Nephron progenitor cell (in vitro differentiated cells): Measurements from ENCODE around the gene ABHD4.
"Not testable (repeated sequence)": the region's sequence is repeated elsewhere in the genome, so short reads cannot be mapped to it uniquely, and the experiment has no call there.

Source experiments
- DNase-seq: peaks from one replicate; pipeline ENCODE4 v3.0.0; 2021
- H3K27ac Mint-ChIP-seq: 2 replicates; pipeline ENCODE4 v1.8.0; 2021; ENCODE audit warnings: mild to moderate bottlenecking, moderate library complexity, mixed read lengths
- H3K27me3 Mint-ChIP-seq: 2 replicates; pipeline ENCODE4 v1.8.0; 2021; ENCODE audit warnings: mild to moderate bottlenecking, low read depth, mixed read lengths; ENCODE audit not compliant: poor library complexity
- H3K36me3 Mint-ChIP-seq: 2 replicates; pipeline ENCODE4 v1.8.0; 2021; ENCODE audit warnings: low read depth, mixed read lengths
- H3K4me1 Mint-ChIP-seq: 2 replicates; pipeline ENCODE4 v1.8.0; 2021; ENCODE audit warnings: mixed read lengths
- H3K4me3 Mint-ChIP-seq: 2 replicates; pipeline ENCODE4 v1.8.0; 2021; ENCODE audit warnings: mild to moderate bottlenecking, moderate library complexity, mixed read lengths
- H3K9me3 Mint-ChIP-seq: 2 replicates; pipeline ENCODE4 v1.8.0; 2021; ENCODE audit warnings: mild to moderate bottlenecking, moderate library complexity, mixed read lengths
- CTCF ChIP-seq: fragments of 200-600 bp; sonication (generic); IDR thresholded peaks from 2 replicates; pipeline ENCODE4 v1.5.0; 2021; ENCODE audit warnings: antibody characterized with exemption

Gene ABHD4

GRCh38 chr14:22613736-22614239 is 15.7 kb downstream of the ABHD4 start:
- no peak for DNase-seq
- H3K4me3 Mint-ChIP-seq: peak overlapping the region; percentile 7
- peak overlapping the region; percentile 98 for H3K27ac Mint-ChIP-seq
- no peaks in the 10 kb centered on the region for H3K27me3 Mint-ChIP-seq
- TF ChIP-seq CTCF: no peak
- peaks cover 27% of the 10 kb centered on the region for H3K36me3 Mint-ChIP-seq
- peaks cover 23% of the 10 kb centered on the region for H3K4me1 Mint-ChIP-seq
- peaks cover 15% of the 10 kb centered on the region for H3K9me3 Mint-ChIP-seq

GRCh38 chr14:22614240-22614799 is 16.2 kb downstream of the ABHD4 start:
- H3K4me1 Mint-ChIP-seq: peaks cover 23% of the 10 kb centered on the region

DNA sequence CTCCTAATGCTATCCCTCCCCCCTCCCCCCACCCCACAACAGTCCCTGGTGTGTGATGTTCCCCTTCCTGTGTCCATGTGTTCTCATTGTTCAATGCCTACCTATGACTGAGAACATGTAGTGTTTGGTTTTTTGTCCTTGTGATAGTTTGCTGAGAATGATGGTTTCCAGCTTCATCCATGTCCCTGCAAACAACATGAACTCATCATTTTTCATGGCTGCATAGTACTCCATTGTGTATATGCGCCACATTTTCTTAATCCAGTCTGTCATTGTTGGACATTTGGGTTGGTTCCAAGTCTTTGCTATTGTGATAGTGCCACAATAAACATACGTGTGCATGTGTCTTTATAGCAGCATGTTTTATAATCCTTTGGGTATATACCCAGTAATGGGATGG is 17.7 kb downstream of the ABHD4 start:
- peaks cover 14% of the 10 kb centered on the region for H3K36me3 Mint-ChIP-seq
- not testable (repeated sequence) for H3K4me3 Mint-ChIP-seq, DNase-seq, H3K27me3 Mint-ChIP-seq, H3K27ac Mint-ChIP-seq
- peaks cover 29% of the 10 kb centered on the region for H3K9me3 Mint-ChIP-seq
- H3K4me1 Mint-ChIP-seq: peaks cover 23% of the 10 kb centered on the region

More at GRCh38 chr14:22614240-22614799, 16.2 kb downstream of the ABHD4 start:
- peaks cover 16% of the 10 kb centered on the region for H3K9me3 Mint-ChIP-seq
- H3K36me3 Mint-ChIP-seq: peaks cover 26% of the 10 kb centered on the region
- H3K27ac Mint-ChIP-seq: peak overlapping the region; percentile 98
- H3K27me3 Mint-ChIP-seq: no peaks in the 10 kb centered on the region
- peak overlapping the region; percentile 7 for H3K4me3 Mint-ChIP-seq
- no peak for TF ChIP-seq CTCF
- peak; percentile 62 for DNase-seq

DNA sequence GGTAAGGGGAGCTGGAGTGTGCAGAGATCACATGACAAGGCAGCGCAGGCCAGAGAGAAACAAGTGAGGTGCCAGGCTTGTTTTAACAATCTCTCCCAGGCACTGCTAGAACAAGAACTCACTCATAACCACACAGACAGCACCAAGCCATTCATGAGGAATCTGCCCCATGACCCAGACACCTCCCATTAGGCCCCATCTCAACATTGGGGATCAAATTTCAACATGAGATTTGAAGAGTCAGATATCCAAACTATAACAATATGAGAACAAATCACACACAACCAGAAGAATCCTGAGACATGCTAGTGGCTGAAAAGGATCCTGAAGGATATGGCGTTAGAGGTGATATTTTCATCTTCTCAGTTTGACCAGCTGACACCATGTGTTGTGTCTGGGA is 24.2 kb downstream of the ABHD4 start:
- no peaks in the 10 kb centered on the region for H3K27me3 Mint-ChIP-seq
- H3K4me3 Mint-ChIP-seq: no peak overlapping the region
- H3K9me3 Mint-ChIP-seq: peaks cover 32% of the 10 kb centered on the region
- no peaks in the 10 kb centered on the region for H3K4me1 Mint-ChIP-seq
- DNase-seq: no peak
- no peak for TF ChIP-seq CTCF
- peaks cover 6% of the 10 kb centered on the region for H3K36me3 Mint-ChIP-seq
- no peak overlapping the region for H3K27ac Mint-ChIP-seq

- H3K36me3 Mint-ChIP-seq: peaks cover 6% of the 10 kb centered on the region
- peaks cover 27% of the 10 kb centered on the region for H3K9me3 Mint-ChIP-seq
- DNase-seq: no peak
- H3K27me3 Mint-ChIP-seq: no peaks in the 10 kb centered on the region
- H3K4me3 Mint-ChIP-seq: no peak overlapping the region
- no peak for TF ChIP-seq CTCF
- no peaks in the 10 kb centered on the region for H3K4me1 Mint-ChIP-seq
- H3K27ac Mint-ChIP-seq: no peak overlapping the region
These were observed 24.9 kb downstream of the ABHD4 start for GRCh38 chr14:22623047-22623446.

- peaks cover 6% of the 10 kb centered on the region for H3K27me3 Mint-ChIP-seq
- no peak for TF ChIP-seq CTCF
- no peaks in the 10 kb centered on the region for H3K4me1 Mint-ChIP-seq
- H3K9me3 Mint-ChIP-seq: peaks cover 19% of the 10 kb centered on the region
- peaks cover 2% of the 10 kb centered on the region for H3K36me3 Mint-ChIP-seq
- no peak overlapping the region for H3K4me3 Mint-ChIP-seq
- no peak for DNase-seq
- no peak overlapping the region for H3K27ac Mint-ChIP-seq
These were observed 28.5 kb downstream of the ABHD4 start for GRCh38 chr14:22626590-22626989.
